Gastrocnemius medialis (tissue), 4 donors: Measurements from ENCODE around the gene TCHP.

Source experiments
- CTCF ChIP-seq, 5 experiments: fragments of 450-650 bp in 3 of 5; fragments of 200-600 bp in 2 of 5; sonication (generic) in 2 of 5; IDR thresholded peaks in 4 of 5; conservative IDR thresholded peaks in 1 of 5; 1 replicate in 4 of 5; 2 replicates in 1 of 5; pipeline ENCODE4 v1.5.1; 2016 to 2019; ENCODE audit warnings: antibody characterized with exemption in 5 of 5, mild to moderate bottlenecking in 3 of 5, moderate library complexity in 3 of 5
- POLR2A ChIP-seq, 2 donors: fragments of 450-650 bp; IDR thresholded peaks; one replicate each; pipeline ENCODE4 v1.6.1; 2017; ENCODE audit warnings: antibody characterized with exemption in 2 of 2, mild to moderate bottlenecking in 2 of 2, moderate library complexity in 2 of 2

GRCh38 chr12:109857715-109858114 lies 42.4 kb upstream of the TCHP start:
- TF ChIP-seq CTCF (IDR thresholded peaks at IDR 0.05 in 4 of 5, conservative IDR thresholded peaks at IDR 0.05 in 1 of 5) = no peak
- TF ChIP-seq POLR2A (IDR thresholded peaks at IDR 0.05) = no peak
